ENCODE results near the gene PARN.
"Not testable (repeated sequence)": the region's sequence is repeated elsewhere in the genome, so short reads cannot be mapped to it uniquely, and the experiment has no call there.

PARN gene

GRCh38 chr16:14572535-14572934, 57.5 kb downstream of the PARN start:
- DNase-seq: no peak

- DNase-seq: no peak
These were observed 60.8 kb downstream of the PARN start for GRCh38 chr16:14569213-14569612.

- no peak for DNase-seq
These were observed 63.5 kb downstream of the PARN start for GRCh38 chr16:14566599-14566998.

- DNase-seq: no peak
These were observed 64.4 kb downstream of the PARN start for GRCh38 chr16:14565688-14566025.

- no peak for DNase-seq
These were observed 65.0 kb downstream of the PARN start for GRCh38 chr16:14564861-14565687.

GRCh38 chr16:14564323-14564722, 65.7 kb downstream of the PARN start:
- DNase-seq: no peak

- DNase-seq: no peak
These were observed 67.2 kb downstream of the PARN start for GRCh38 chr16:14562691-14563491.

GRCh38 chr16:14560523-14560922, 69.5 kb downstream of the PARN start:
- no peak for DNase-seq

- no peak for DNase-seq
These were observed 70.2 kb downstream of the PARN start for GRCh38 chr16:14559809-14560241.

GRCh38 chr16:14553447-14553846, 76.6 kb downstream of the PARN start:
- DNase-seq: no peak

GRCh38 chr16:14549789-14550153, 80.3 kb downstream of the PARN start:
- DNase-seq: no peak

GRCh38 chr16:14548933-14549788, 80.9 kb downstream of the PARN start:
- no peak for DNase-seq

GRCh38 chr16:14545346-14545884, 84.6 kb downstream of the PARN start:
- DNase-seq: no peak

GRCh38 chr16:14544846-14545245, 85.2 kb downstream of the PARN start:
- not testable (repeated sequence) for DNase-seq

- DNase-seq: no peak
These were observed 90.4 kb downstream of the PARN start for GRCh38 chr16:14539631-14540030.

GRCh38 chr16:14539156-14539555, 90.9 kb downstream of the PARN start:
- no peak for DNase-seq

- DNase-seq: no peak
These were observed 91.5 kb downstream of the PARN start for GRCh38 chr16:14538604-14539003.

- no peak for DNase-seq
These were observed 98.4 kb downstream of the PARN start for GRCh38 chr16:14531613-14532012.

GRCh38 chr16:14531101-14531500, 99.0 kb downstream of the PARN start:
- DNase-seq: no peak

- no peak for DNase-seq
These were observed 100.0 kb downstream of the PARN start for GRCh38 chr16:14530046-14530445.

- peak; percentile 52 for DNase-seq
These were observed 100.9 kb downstream of the PARN start for GRCh38 chr16:14529010-14529669.

- no peak for DNase-seq
These were observed 101.8 kb downstream of the PARN start for GRCh38 chr16:14528306-14528705.
